Gastroesophageal sphincter (tissue), 4 donors: ENCODE measurements around the gene TTLL12. TPM values are rescaled to one million over a fixed set of nuclear protein-coding genes. Genes with fewer than 3 reads are reported as not detected.

Source experiments
- ATAC-seq: fragments of 150-250 bp; one replicate; pipeline ENCODE4 v1.9.1; 2016; ENCODE audit warnings: mild to moderate bottlenecking, moderate library complexity
- H3K27ac ChIP-seq, 4 donors: fragments of 200-600 bp; sonication (generic) in 3 of 4; 1 replicate in 3 of 4; 2 replicates in 1 of 4; pipeline ENCODE4 v1.5.1; 2016 to 2019
- H3K27me3 ChIP-seq: fragments of 200-600 bp; sonication (generic); one replicate; pipeline ENCODE4 v1.5.1; 2019
- H3K36me3 ChIP-seq, 2 donors: fragments of 200-600 bp; sonication (generic); one replicate each; pipeline ENCODE4 v1.5.1; 2019; ENCODE audit warnings: control low read depth in 1 of 2
- H3K4me1 ChIP-seq, 3 donors: fragments of 200-600 bp; sonication (generic); 1 replicate in 2 of 3; 2 replicates in 1 of 3; pipeline ENCODE4 v1.5.1; 2016 to 2019; ENCODE audit warnings: control low read depth in 2 of 3
- H3K4me3 ChIP-seq, 2 donors: fragments of 200-600 bp; sonication (generic); one replicate each; pipeline ENCODE4 v1.5.1; 2019; ENCODE audit warnings: mild to moderate bottlenecking in 1 of 2, moderate library complexity in 1 of 2
- H3K9me3 ChIP-seq, 3 donors: fragments of 200-600 bp; sonication (generic); one replicate each; pipeline ENCODE4 v1.5.1; 2017 to 2019; ENCODE audit warnings: control low read depth in 2 of 3
- EP300 ChIP-seq: sonication (generic); formaldehyde crosslinking; IDR thresholded peaks from one replicate; pipeline ENCODE4 v1.6.1; 2017; ENCODE audit warnings: antibody characterized with exemption, mild to moderate bottlenecking
- POLR2A ChIP-seq, 2 donors: fragments of 450-650 bp; IDR thresholded peaks; one replicate each; pipeline ENCODE4 v1.6.1; 2017; ENCODE audit warnings: antibody characterized with exemption in 2 of 2, mild to moderate bottlenecking in 2 of 2, moderate library complexity in 1 of 2
- POLR2AphosphoS5 ChIP-seq: sonication (generic); formaldehyde crosslinking; IDR thresholded peaks from one replicate; pipeline ENCODE4 v1.6.1; 2017; ENCODE audit warnings: antibody characterized with exemption
- WGBS, 2 donors: methylation state at CpG; one replicate each; pipeline ENCODE4 v1.1.5; 2018; ENCODE audit warnings: low coverage in 1 of 2; 5-methylcytosine and 5-hydroxymethylcytosine counted together
- total RNA-seq, 4 donors: library from RNA; depleted of rRNA; stranded (reverse); fragments of >200 nt; gene quantifications; one replicate each; pipeline ENCODE4 v1.1.0, GENCODE V29; 2016
- TF ChIP-seq, protein P1 (sequence below), 4 experiments: fragments of 200-600 bp in 2 of 4; fragments of 450-650 bp in 2 of 4; sonication (generic) in 1 of 4; IDR thresholded peaks; one replicate each; pipeline ENCODE4 v1.5.1; 2017 to 2019; ENCODE audit warnings: antibody characterized with exemption in 4 of 4, mild to moderate bottlenecking in 2 of 4, moderate library complexity in 2 of 4

Gene TTLL12
- total RNA-seq, 4 donors from 2014 or later = 20.8 to 34.5 (median 23.4) TPM

DNA sequence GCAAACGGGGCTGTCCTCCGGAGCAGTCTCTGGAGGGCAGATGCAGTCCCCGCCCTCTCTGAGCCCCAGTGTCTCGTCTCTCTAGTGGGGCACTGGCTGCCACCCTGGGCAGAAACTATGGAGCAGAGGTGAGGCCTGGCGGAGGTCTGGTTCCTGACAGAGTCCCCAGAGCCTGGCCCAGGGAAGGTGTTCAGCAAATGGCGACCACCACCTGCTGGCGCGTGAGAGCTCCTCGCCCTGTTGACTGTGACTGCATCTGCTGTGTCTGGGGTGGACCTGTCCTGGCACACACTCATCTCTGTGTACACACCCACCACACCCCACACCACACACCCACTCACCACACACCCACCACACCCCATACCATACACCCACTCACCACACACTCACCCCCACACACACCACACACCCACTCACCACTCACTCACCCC, 18.3 kb upstream of the TTLL12 start:
- Histone ChIP-seq H3K4me1 (no peaks in the 10 kb centered on the region), H3K36me3 (peaks cover 0 to 79% of the 10 kb centered on the region in 2 donors), H3K27ac (no peak overlapping the region), H3K4me3 (no peak overlapping the region), H3K27me3 (no peaks in the 10 kb centered on the region), H3K9me3 (no peaks in the 10 kb centered on the region)
- no peak for ATAC-seq
- no peak for TF ChIP-seq POLR2A (IDR thresholded peaks at IDR 0.05)
- TF ChIP-seq EP300 = no peak
- TF ChIP-seq, protein P1, sequence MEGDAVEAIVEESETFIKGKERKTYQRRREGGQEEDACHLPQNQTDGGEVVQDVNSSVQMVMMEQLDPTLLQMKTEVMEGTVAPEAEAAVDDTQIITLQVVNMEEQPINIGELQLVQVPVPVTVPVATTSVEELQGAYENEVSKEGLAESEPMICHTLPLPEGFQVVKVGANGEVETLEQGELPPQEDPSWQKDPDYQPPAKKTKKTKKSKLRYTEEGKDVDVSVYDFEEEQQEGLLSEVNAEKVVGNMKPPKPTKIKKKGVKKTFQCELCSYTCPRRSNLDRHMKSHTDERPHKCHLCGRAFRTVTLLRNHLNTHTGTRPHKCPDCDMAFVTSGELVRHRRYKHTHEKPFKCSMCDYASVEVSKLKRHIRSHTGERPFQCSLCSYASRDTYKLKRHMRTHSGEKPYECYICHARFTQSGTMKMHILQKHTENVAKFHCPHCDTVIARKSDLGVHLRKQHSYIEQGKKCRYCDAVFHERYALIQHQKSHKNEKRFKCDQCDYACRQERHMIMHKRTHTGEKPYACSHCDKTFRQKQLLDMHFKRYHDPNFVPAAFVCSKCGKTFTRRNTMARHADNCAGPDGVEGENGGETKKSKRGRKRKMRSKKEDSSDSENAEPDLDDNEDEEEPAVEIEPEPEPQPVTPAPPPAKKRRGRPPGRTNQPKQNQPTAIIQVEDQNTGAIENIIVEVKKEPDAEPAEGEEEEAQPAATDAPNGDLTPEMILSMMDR (IDR thresholded peaks at IDR 0.05) = no peak
- TF ChIP-seq POLR2AphosphoS5 = no peak
- 86% methylated on average over 7 of the region's 9 CpGs; no CpG with 5 or more reads in 1 of the 2 donors for WGBS, 2 donors

DNA sequence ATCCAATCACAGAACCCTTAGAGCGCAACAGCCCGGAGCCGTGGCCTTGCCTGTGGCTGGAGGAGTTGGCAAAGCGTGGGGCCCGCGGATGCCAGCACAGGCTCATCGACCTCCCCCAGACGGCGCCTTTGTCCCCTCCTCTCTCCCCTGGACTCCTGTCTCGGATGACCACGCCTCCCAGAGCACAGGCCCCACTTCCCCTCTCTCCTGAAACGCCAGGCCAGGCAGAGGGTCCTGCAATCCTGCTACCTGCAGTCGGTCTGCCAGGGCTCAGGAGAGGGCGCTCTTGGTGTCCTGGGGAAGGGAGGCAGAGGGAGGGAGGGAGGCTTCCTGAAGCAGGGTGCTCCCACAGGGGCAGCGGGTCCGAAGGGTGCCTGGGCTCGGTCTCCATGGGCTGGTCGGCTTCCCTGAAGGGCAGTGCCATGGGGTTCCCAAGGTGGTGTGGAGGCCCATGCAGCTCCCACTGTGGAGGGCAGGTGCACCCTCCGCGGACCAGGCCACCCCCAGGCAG, 16.6 kb upstream of the TTLL12 start:
- ATAC-seq = no peak
- H3K36me3 ChIP-seq = peaks cover 0 to 62% of the 10 kb centered on the region in 2 donors
- WGBS, 2 donors = 8% methylated on average over 2 of the region's 20 CpGs; no CpG with 5 or more reads in 1 of the 2 donors

DNA sequence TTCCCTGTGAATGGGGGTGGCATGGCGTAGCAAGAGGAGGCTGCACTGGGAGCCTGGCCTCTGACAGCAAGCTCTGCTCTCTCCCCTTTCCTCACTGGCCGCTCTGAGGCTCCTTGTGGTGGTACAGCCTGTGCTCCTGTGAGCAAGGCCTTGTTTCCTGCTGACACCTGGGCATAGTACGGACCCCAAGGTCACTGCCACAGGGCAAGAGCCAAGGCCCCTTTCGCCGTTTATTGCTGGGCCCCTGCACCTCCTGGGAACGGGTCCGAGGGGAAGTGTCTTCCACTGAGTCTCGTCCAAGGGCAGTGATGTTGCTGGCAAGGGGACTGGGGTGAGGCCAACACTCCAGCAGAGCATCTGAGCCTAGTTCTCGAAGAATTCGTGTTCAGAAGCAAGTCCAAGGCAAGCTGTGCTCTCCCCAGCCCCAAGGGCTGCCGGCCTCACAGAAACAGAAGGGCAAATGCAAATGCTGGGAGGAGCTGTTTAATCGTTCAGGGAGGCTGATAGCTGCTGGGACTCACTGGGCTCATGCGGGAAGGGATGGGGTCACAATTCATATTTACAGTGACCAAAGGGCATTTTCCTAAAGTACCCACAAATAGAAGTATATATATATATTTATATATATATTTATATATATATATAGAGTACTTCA, 15.9 kb upstream of the TTLL12 start:
- Histone ChIP-seq H3K9me3 (no peaks in the 10 kb centered on the region), H3K27ac (no peak overlapping the region), H3K4me1 (no peaks in the 10 kb centered on the region), H3K27me3 (peaks cover 12% of the 10 kb centered on the region), H3K4me3 (no peak overlapping the region), H3K36me3 (peaks cover 0 to 56% of the 10 kb centered on the region in 2 donors)
- TF ChIP-seq POLR2A (IDR thresholded peaks at IDR 0.05) = no peak
- no peak for TF ChIP-seq EP300
- TF ChIP-seq, protein P1 (IDR thresholded peaks at IDR 0.05) = no peak
- TF ChIP-seq POLR2AphosphoS5 = no peak
- no peak for ATAC-seq
- WGBS, 2 donors = 59 to 93% methylated on average over 3 of the region's 13 CpGs

More for the DNA sequence above, 16.6 kb upstream of the TTLL12 start:
- no peaks in the 10 kb centered on the region for H3K9me3 ChIP-seq
- H3K27ac ChIP-seq = no peak overlapping the region
- peaks cover 7% of the 10 kb centered on the region for H3K27me3 ChIP-seq
- H3K4me1 ChIP-seq = no peaks in the 10 kb centered on the region
- TF ChIP-seq, protein P1 (IDR thresholded peaks at IDR 0.05) = no peak
- TF ChIP-seq POLR2A (IDR thresholded peaks at IDR 0.05) = no peak
- TF ChIP-seq POLR2AphosphoS5 = no peak
- TF ChIP-seq EP300 = no peak
- H3K4me3 ChIP-seq = no peak overlapping the region

DNA sequence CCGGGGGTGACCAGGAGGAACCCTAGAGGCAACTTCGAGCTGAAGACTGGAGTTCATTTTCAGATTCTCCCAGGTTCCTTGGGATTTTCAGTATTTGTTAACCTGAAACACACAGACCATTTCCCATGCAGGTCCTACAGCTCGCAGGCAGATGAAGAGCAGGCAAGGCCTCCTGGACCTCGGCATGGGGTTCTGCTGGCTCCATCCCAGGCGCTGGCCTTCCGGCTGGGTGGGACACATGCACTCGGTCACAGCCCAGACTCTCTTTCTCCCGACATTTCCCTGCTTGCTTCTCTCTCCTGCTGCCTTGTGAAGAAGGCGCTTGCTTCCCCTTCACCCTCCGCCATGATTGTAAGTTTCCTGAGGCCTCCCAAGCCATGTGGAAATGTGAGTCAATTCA, 15.4 kb upstream of the TTLL12 start:
- no peaks in the 10 kb centered on the region for H3K4me1 ChIP-seq
- no peaks in the 10 kb centered on the region for H3K9me3 ChIP-seq
- 85% methylated on average over 7 of the region's 10 CpGs; no CpG with 5 or more reads in 1 of the 2 donors for WGBS, 2 donors
- H3K27ac ChIP-seq = no peak overlapping the region
- ATAC-seq = no peak
- TF ChIP-seq, protein P1 (IDR thresholded peaks at IDR 0.05) = no peak
- TF ChIP-seq POLR2A (IDR thresholded peaks at IDR 0.05) (no peak), EP300 (no peak), POLR2AphosphoS5 (no peak)
- no peak overlapping the region for H3K4me3 ChIP-seq
- peaks cover 12% of the 10 kb centered on the region for H3K27me3 ChIP-seq
- H3K36me3 ChIP-seq = peaks cover 0 to 51% of the 10 kb centered on the region in 2 donors
